WTC11 (cell line): Measurements from ENCODE around the gene CCDC190.
"Not testable (repeated sequence)": the region's sequence is repeated elsewhere in the genome, so short reads cannot be mapped to it uniquely, and the experiment has no call there.

Source experiments
- ATF1 ChIP-seq: sonication (generic); formaldehyde crosslinking; IDR thresholded peaks from 2 replicates; pipeline ENCODE4 v1.8.1; 2023; ENCODE audit warnings: mild to moderate bottlenecking, moderate library complexity, missing genetic modification reagents
- JAZF1 ChIP-seq: fragments of 250-450 bp; sonication (Bioruptor Pico); IDR thresholded peaks from 2 replicates; pipeline ENCODE4 v1.9.0; 2021; ENCODE audit warnings: moderate library complexity, mild to moderate bottlenecking, inconsistent platforms
- TEAD4 ChIP-seq: sonication (generic); formaldehyde crosslinking; IDR thresholded peaks from 2 replicates; pipeline ENCODE4 v1.8.0; 2022; ENCODE audit warnings: mild to moderate bottlenecking, missing genetic modification reagents
- ZBTB21 ChIP-seq: sonication (generic); formaldehyde crosslinking; IDR thresholded peaks from 2 replicates; pipeline ENCODE4 v1.8.1; 2023; ENCODE audit warnings: mild to moderate bottlenecking, missing genetic modification reagents, borderline replicate concordance
- ZNF121 ChIP-seq: sonication (generic); formaldehyde crosslinking; IDR thresholded peaks from 2 replicates; pipeline ENCODE4 v1.8.0; 2023; ENCODE audit warnings: missing genetic modification reagents
- ZNF416 ChIP-seq: fragments of 250-450 bp; sonication (Bioruptor Pico); IDR thresholded peaks from 2 replicates; pipeline ENCODE4 v1.9.0; 2021; ENCODE audit warnings: mild to moderate bottlenecking, inconsistent platforms
- TF ChIP-seq, protein P1 (sequence below): fragments of 200-600 bp; IDR thresholded peaks from 2 replicates; pipeline ENCODE4 v1.8.0; 2022; ENCODE audit warnings: antibody characterized with exemption
- TF ChIP-seq, protein P2 (sequence below): sonication (generic); formaldehyde crosslinking; IDR thresholded peaks from 2 replicates; pipeline ENCODE4 v1.8.0; 2022; ENCODE audit warnings: mild to moderate bottlenecking, missing genetic modification reagents
- TF ChIP-seq, protein P3 (sequence below): sonication (generic); formaldehyde crosslinking; IDR thresholded peaks from 2 replicates; pipeline ENCODE4 v1.8.0; 2022; ENCODE audit warnings: mild to moderate bottlenecking, missing genetic modification reagents
- TF ChIP-seq, protein P4 (sequence below): sonication (generic); formaldehyde crosslinking; IDR thresholded peaks from 2 replicates; pipeline ENCODE4 v1.8.0; 2022; ENCODE audit warnings: missing genetic modification reagents
- TF ChIP-seq, protein P5 (sequence below): sonication (generic); formaldehyde crosslinking; IDR thresholded peaks from 2 replicates; pipeline ENCODE4 v1.8.1; 2023; ENCODE audit warnings: mild to moderate bottlenecking, moderate library complexity, missing genetic modification reagents
- TF ChIP-seq, protein P6 (sequence below): sonication (generic); formaldehyde crosslinking; IDR thresholded peaks from 2 replicates; pipeline ENCODE4 v1.8.1; 2023; ENCODE audit warnings: mild to moderate bottlenecking, missing genetic modification reagents
- TF ChIP-seq, protein P7 (sequence below): sonication (generic); formaldehyde crosslinking; IDR thresholded peaks from 2 replicates; pipeline ENCODE4 v1.8.0; 2022; ENCODE audit warnings: mild to moderate bottlenecking, missing genetic modification reagents

DNA sequence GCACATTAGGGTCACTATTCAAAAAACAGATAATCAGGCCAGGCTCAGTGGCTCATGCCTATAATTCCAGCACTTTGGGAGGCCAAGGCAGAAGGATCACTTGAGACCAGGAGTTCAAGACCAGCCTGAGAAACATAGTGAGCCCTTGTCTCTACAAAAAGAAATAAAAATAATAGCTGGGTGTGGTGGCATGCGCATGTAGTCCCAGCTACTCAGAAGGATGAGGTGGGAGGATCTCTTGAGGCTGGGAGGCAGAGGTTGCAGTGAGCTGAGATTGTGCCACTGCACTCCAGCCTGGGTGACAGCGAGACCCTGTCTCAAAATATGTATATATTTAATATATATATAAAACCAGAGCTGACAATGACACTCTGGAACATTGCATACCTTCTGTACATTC lies 48.6 kb downstream of the CCDC190 start:
- TF ChIP-seq, protein P1, sequence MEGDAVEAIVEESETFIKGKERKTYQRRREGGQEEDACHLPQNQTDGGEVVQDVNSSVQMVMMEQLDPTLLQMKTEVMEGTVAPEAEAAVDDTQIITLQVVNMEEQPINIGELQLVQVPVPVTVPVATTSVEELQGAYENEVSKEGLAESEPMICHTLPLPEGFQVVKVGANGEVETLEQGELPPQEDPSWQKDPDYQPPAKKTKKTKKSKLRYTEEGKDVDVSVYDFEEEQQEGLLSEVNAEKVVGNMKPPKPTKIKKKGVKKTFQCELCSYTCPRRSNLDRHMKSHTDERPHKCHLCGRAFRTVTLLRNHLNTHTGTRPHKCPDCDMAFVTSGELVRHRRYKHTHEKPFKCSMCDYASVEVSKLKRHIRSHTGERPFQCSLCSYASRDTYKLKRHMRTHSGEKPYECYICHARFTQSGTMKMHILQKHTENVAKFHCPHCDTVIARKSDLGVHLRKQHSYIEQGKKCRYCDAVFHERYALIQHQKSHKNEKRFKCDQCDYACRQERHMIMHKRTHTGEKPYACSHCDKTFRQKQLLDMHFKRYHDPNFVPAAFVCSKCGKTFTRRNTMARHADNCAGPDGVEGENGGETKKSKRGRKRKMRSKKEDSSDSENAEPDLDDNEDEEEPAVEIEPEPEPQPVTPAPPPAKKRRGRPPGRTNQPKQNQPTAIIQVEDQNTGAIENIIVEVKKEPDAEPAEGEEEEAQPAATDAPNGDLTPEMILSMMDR = not testable (repeated sequence)
- TF ChIP-seq ZBTB21; ATF1 (CRISPR knock-in tag); TEAD4 (CRISPR knock-in tag); ZNF121 (CRISPR knock-in tag); ZNF416 (CRISPR knock-in tag); JAZF1 (CRISPR knock-in tag): not testable (repeated sequence)
- TF ChIP-seq, protein P2, sequence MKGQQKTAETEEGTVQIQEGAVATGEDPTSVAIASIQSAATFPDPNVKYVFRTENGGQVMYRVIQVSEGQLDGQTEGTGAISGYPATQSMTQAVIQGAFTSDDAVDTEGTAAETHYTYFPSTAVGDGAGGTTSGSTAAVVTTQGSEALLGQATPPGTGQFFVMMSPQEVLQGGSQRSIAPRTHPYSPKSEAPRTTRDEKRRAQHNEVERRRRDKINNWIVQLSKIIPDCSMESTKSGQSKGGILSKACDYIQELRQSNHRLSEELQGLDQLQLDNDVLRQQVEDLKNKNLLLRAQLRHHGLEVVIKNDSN (CRISPR knock-in tag) = not testable (repeated sequence)
- TF ChIP-seq, protein P3, sequence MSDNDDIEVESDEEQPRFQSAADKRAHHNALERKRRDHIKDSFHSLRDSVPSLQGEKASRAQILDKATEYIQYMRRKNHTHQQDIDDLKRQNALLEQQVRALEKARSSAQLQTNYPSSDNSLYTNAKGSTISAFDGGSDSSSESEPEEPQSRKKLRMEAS (CRISPR knock-in tag) = not testable (repeated sequence)
- TF ChIP-seq, protein P4, sequence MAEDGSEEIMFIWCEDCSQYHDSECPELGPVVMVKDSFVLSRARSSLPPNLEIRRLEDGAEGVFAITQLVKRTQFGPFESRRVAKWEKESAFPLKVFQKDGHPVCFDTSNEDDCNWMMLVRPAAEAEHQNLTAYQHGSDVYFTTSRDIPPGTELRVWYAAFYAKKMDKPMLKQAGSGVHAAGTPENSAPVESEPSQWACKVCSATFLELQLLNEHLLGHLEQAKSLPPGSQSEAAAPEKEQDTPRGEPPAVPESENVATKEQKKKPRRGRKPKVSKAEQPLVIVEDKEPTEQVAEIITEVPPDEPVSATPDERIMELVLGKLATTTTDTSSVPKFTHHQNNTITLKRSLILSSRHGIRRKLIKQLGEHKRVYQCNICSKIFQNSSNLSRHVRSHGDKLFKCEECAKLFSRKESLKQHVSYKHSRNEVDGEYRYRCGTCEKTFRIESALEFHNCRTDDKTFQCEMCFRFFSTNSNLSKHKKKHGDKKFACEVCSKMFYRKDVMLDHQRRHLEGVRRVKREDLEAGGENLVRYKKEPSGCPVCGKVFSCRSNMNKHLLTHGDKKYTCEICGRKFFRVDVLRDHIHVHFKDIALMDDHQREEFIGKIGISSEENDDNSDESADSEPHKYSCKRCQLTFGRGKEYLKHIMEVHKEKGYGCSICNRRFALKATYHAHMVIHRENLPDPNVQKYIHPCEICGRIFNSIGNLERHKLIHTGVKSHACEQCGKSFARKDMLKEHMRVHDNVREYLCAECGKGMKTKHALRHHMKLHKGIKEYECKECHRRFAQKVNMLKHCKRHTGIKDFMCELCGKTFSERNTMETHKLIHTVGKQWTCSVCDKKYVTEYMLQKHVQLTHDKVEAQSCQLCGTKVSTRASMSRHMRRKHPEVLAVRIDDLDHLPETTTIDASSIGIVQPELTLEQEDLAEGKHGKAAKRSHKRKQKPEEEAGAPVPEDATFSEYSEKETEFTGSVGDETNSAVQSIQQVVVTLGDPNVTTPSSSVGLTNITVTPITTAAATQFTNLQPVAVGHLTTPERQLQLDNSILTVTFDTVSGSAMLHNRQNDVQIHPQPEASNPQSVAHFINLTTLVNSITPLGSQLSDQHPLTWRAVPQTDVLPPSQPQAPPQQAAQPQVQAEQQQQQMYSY (CRISPR knock-in tag) = not testable (repeated sequence)
- TF ChIP-seq, protein P5, sequence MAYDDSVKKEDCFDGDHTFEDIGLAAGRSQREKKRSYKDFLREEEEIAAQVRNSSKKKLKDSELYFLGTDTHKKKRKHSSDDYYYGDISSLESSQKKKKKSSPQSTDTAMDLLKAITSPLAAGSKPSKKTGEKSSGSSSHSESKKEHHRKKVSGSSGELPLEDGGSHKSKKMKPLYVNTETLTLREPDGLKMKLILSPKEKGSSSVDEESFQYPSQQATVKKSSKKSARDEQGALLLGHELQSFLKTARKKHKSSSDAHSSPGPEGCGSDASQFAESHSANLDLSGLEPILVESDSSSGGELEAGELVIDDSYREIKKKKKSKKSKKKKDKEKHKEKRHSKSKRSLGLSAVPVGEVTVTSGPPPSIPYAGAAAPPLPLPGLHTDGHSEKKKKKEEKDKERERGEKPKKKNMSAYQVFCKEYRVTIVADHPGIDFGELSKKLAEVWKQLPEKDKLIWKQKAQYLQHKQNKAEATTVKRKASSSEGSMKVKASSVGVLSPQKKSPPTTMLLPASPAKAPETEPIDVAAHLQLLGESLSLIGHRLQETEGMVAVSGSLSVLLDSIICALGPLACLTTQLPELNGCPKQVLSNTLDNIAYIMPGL (CRISPR knock-in tag) = not testable (repeated sequence)
- TF ChIP-seq, protein P6, sequence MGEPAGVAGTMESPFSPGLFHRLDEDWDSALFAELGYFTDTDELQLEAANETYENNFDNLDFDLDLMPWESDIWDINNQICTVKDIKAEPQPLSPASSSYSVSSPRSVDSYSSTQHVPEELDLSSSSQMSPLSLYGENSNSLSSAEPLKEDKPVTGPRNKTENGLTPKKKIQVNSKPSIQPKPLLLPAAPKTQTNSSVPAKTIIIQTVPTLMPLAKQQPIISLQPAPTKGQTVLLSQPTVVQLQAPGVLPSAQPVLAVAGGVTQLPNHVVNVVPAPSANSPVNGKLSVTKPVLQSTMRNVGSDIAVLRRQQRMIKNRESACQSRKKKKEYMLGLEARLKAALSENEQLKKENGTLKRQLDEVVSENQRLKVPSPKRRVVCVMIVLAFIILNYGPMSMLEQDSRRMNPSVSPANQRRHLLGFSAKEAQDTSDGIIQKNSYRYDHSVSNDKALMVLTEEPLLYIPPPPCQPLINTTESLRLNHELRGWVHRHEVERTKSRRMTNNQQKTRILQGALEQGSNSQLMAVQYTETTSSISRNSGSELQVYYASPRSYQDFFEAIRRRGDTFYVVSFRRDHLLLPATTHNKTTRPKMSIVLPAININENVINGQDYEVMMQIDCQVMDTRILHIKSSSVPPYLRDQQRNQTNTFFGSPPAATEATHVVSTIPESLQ = not testable (repeated sequence)
- TF ChIP-seq, protein P7, sequence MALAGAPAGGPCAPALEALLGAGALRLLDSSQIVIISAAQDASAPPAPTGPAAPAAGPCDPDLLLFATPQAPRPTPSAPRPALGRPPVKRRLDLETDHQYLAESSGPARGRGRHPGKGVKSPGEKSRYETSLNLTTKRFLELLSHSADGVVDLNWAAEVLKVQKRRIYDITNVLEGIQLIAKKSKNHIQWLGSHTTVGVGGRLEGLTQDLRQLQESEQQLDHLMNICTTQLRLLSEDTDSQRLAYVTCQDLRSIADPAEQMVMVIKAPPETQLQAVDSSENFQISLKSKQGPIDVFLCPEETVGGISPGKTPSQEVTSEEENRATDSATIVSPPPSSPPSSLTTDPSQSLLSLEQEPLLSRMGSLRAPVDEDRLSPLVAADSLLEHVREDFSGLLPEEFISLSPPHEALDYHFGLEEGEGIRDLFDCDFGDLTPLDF (CRISPR knock-in tag) = not testable (repeated sequence)
